HG02885 (cell line): ENCODE data around the gene ETV7.
"Not testable (repeated sequence)": the region's sequence is repeated elsewhere in the genome, so short reads cannot be mapped to it uniquely, and the experiment has no call there.

Experiments
- ATAC-seq: cut with Tn5 transposase; IDR thresholded peaks from one replicate; pipeline ENCODE4 v1.9.1; 2021; ENCODE audit warnings: mild to moderate bottlenecking; ENCODE audit not compliant: unreplicated experiment, poor library complexity

Gene ETV7

GRCh38 chr6:36387440-36388303, at the start of gene ETV7:
Gene ETV7, minus strand, starts transcription at chr6:36387669. Its CDS starts 128 bp downstream, at chr6:36387541.
- no peak for ATAC-seq

- no peak for ATAC-seq
These were observed 49.0 kb upstream of the ETV7 start for GRCh38 chr6:36436466-36436865.

- no peak for ATAC-seq
These were observed 44.7 kb upstream of the ETV7 start for GRCh38 chr6:36432151-36432671.

- no peak for ATAC-seq
These were observed 43.7 kb upstream of the ETV7 start for GRCh38 chr6:36431197-36431596.

GRCh38 chr6:36430351-36430750, 42.9 kb upstream of the ETV7 start:
- no peak for ATAC-seq

- no peak for ATAC-seq
These were observed 41.4 kb upstream of the ETV7 start for GRCh38 chr6:36428911-36429310.

- ATAC-seq, result no peak
These were observed 39.2 kb upstream of the ETV7 start for GRCh38 chr6:36426622-36427021.

GRCh38 chr6:36423101-36423824, 35.8 kb upstream of the ETV7 start:
- ATAC-seq, result peak; percentile 95

- ATAC-seq, result no peak
These were observed 35.2 kb upstream of the ETV7 start for GRCh38 chr6:36422714-36423100.

- ATAC-seq, result no peak
These were observed 31.8 kb upstream of the ETV7 start for GRCh38 chr6:36419310-36419709.

GRCh38 chr6:36418558-36418957, 31.1 kb upstream of the ETV7 start:
- ATAC-seq, result no peak

- no peak for ATAC-seq
These were observed 27.0 kb upstream of the ETV7 start for GRCh38 chr6:36414481-36414880.

- ATAC-seq, result no peak
These were observed 26.3 kb upstream of the ETV7 start for GRCh38 chr6:36413489-36414480.

- ATAC-seq, result not testable (repeated sequence)
These were observed 22.2 kb upstream of the ETV7 start for GRCh38 chr6:36409718-36410117.

- ATAC-seq, result no peak
These were observed 16.7 kb upstream of the ETV7 start for GRCh38 chr6:36404164-36404563.

GRCh38 chr6:36402481-36402880, 15.0 kb upstream of the ETV7 start:
- ATAC-seq, result no peak

- no peak for ATAC-seq
These were observed 12.5 kb upstream of the ETV7 start for GRCh38 chr6:36399970-36400369.

- ATAC-seq, result no peak
These were observed 5.2 kb upstream of the ETV7 start for GRCh38 chr6:36392621-36393020.

- no peak for ATAC-seq
These were observed 1.9 kb upstream of the ETV7 start for GRCh38 chr6:36389353-36389752.
